CD4-positive, CD25-positive, alpha-beta regulatory T cell (primary cell): Measurements from ENCODE around the gene TSHZ3. TPM values are rescaled to one million over a fixed set of nuclear protein-coding genes. Genes with fewer than 3 reads are reported as not detected.

ENCODE experiments used
- ATAC-seq, 2 donors: fragments of 150-1000 bp; cut with Tn5 transposase; one replicate each; pipeline ENCODE4 v1.10.0; 2021; ENCODE audit warnings: low read depth in 2 of 2, moderate number of reproducible peaks in 2 of 2, moderate library complexity in 1 of 2
- DNase-seq, 3 donors: peaks; one replicate each; pipeline versions ENCODE4 v3.0.0 to v3.0.0-alpha.2; 2012 to 2022; ENCODE audit warnings: mixed read lengths in 1 of 3
- H3K27ac ChIP-seq: one replicate; pipeline ENCODE4 v1.7.0; 2013; ENCODE audit warnings: mild to moderate bottlenecking, low read length; ENCODE audit not compliant: insufficient read depth, poor library complexity, severe bottlenecking
- H3K27me3 ChIP-seq: one replicate; pipeline ENCODE4 v1.7.0; 2013; ENCODE audit warnings: low read length; ENCODE audit not compliant: control insufficient read depth, insufficient read depth
- H3K36me3 ChIP-seq: one replicate; pipeline ENCODE4 v1.7.0; 2013; ENCODE audit warnings: mild to moderate bottlenecking, low read length, moderate library complexity; ENCODE audit not compliant: control insufficient read depth, insufficient read depth
- H3K4me1 ChIP-seq: 2 replicates; pipeline ENCODE4 v1.7.0; 2013; ENCODE audit warnings: mild to moderate bottlenecking, low read length; ENCODE audit not compliant: insufficient read depth, control insufficient read depth, poor library complexity, severe bottlenecking
- H3K4me3 ChIP-seq: one replicate; pipeline ENCODE4 v1.7.0; 2013; ENCODE audit warnings: low read depth, mild to moderate bottlenecking, low read length, moderate library complexity
- H3K9me3 ChIP-seq, 2 experiments: 1 replicate in 1 of 2; 2 replicates in 1 of 2; pipeline ENCODE4 v1.7.0; 2013; ENCODE audit warnings: low read length in 2 of 2, mild to moderate bottlenecking in 1 of 2, moderate library complexity in 1 of 2; ENCODE audit not compliant: control insufficient read depth in 2 of 2
- H3K27ac Mint-ChIP-seq, 3 donors: one replicate each; pipeline ENCODE4 v1.8.0; 2020 to 2022; ENCODE audit warnings: mild to moderate bottlenecking in 3 of 3, mixed read lengths in 3 of 3, moderate library complexity in 2 of 3
- H3K27me3 Mint-ChIP-seq: one replicate; pipeline ENCODE4 v1.8.0; 2022; ENCODE audit warnings: mild to moderate bottlenecking, mixed read lengths
- H3K36me3 Mint-ChIP-seq: one replicate; pipeline ENCODE4 v1.8.0; 2020; ENCODE audit warnings: mixed read lengths
- H3K4me1 Mint-ChIP-seq, 4 donors: one replicate each; pipeline ENCODE4 v1.8.0; 2020 to 2022; ENCODE audit warnings: mixed read lengths in 4 of 4, mild to moderate bottlenecking in 1 of 4
- H3K4me3 Mint-ChIP-seq, 4 donors: one replicate each; pipeline ENCODE4 v1.8.0; 2020 to 2022; ENCODE audit warnings: mild to moderate bottlenecking in 4 of 4, mixed read lengths in 4 of 4, moderate library complexity in 3 of 4
- H3K9me3 Mint-ChIP-seq, 7 donors: one replicate each; pipeline ENCODE4 v1.8.0; 2020 to 2022; ENCODE audit warnings: mixed read lengths in 7 of 7, mild to moderate bottlenecking in 3 of 7, moderate library complexity in 2 of 7
- polyA plus RNA-seq, 4 donors: library from polyadenylated mRNA; unstranded; fragments of 300-500 nt; fragmentation: Illumina TruSeq; gene quantifications; one replicate each; pipeline ENCODE4 v1.2.3, GENCODE V29; 2021
- total RNA-seq: library from RNA; stranded (reverse); gene quantifications from one replicate; pipeline ENCODE4 v1.2.3, GENCODE V29; 2022

Gene TSHZ3
- total and polyA plus RNA-seq, 5 donors from 2014 or later, result 0.24 to 2.5 (median 0.96) TPM

DNA sequence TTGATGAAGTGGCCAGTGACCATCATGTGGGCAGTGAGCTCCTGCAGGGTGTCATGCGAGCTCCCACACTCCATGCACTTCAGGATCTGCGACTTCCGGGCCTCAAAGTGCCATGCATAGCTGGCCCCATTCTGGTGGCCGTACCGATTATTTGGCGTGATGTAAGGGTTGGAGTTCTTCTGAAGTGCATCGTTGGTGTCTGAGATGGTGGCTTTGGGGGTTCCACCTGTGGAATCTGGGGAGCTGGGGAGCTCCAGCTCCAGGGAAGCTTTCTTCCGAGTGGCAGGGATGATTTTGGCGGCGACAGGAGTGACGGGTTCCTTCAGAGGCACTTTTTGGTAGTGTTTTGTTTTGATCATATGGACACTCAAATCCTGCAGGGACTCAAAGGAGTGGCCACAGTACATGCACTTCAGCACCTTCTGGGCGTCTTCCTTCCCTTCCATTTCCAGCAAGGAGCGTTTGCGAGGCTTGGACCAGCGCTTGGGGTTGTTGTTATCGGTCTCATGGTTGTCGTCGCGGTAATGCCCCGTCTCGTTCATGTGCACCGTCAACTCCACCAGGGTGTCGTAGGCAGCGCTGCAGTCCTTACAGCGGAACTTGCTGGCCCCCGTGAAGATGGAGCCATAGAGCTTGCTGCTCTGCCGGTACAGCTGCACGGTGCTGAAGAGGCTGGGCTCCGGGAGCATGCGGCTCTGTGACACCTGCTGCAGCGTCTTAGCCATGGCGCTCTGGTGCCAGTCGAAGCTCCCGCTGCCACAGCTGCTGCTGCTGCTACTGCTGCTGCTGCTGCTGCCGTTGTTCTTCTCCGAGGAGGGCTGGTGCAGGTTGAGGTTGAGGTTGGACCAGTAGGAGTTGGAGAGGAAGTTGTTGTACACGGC is 70.4 kb downstream of the TSHZ3 start:
- no peak overlapping the region for H3K27ac ChIP-seq
- ATAC-seq, result no peak
- no peaks in the 10 kb centered on the region for H3K9me3 Mint-ChIP-seq
- H3K27me3 ChIP-seq, result no peaks in the 10 kb centered on the region
- no peaks in the 10 kb centered on the region for H3K4me1 Mint-ChIP-seq
- no peak overlapping the region for H3K4me3 ChIP-seq
- H3K4me1 ChIP-seq, result no peaks in the 10 kb centered on the region
- H3K36me3 Mint-ChIP-seq, result peaks cover 3% of the 10 kb centered on the region
- H3K4me3 Mint-ChIP-seq, result no peak overlapping the region
- no peaks in the 10 kb centered on the region for H3K36me3 ChIP-seq
- H3K27me3 Mint-ChIP-seq, result no peaks in the 10 kb centered on the region
- H3K9me3 ChIP-seq, result no peaks in the 10 kb centered on the region
- DNase-seq, result no peak
- H3K27ac Mint-ChIP-seq, result no peak overlapping the region

DNA sequence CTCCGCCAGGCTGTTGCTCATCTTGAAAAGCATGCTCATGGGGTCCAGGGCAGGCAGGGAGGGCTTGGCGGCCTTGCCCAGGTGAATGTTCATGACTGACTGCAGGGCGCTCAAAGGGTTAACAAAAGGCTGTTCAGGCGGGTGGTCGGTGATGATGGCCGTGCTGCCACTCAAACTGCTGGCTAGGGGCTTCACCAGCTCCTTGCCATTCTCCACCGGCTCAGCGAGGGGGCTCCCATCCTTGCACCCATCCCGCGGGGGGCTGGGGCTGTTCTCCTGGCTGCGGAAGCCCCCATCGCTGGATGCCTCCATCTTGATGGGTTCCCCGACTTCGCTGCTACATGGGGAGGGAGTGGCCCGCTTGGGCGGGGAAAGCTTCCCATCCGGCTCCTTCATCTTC is 71.7 kb downstream of the TSHZ3 start:
- H3K9me3 ChIP-seq, result no peaks in the 10 kb centered on the region
- H3K27ac ChIP-seq, result no peak overlapping the region
- peaks cover 3% of the 10 kb centered on the region for H3K36me3 Mint-ChIP-seq
- H3K9me3 Mint-ChIP-seq, result no peaks in the 10 kb centered on the region
- H3K4me1 Mint-ChIP-seq, result no peaks in the 10 kb centered on the region
- H3K27me3 Mint-ChIP-seq, result no peaks in the 10 kb centered on the region
- H3K27me3 ChIP-seq, result no peaks in the 10 kb centered on the region
- ATAC-seq (no peak), DNase-seq (no peak)
- no peaks in the 10 kb centered on the region for H3K36me3 ChIP-seq
- no peak overlapping the region for H3K27ac Mint-ChIP-seq
- no peak overlapping the region for H3K4me3 ChIP-seq
- no peaks in the 10 kb centered on the region for H3K4me1 ChIP-seq
- no peak overlapping the region for H3K4me3 Mint-ChIP-seq

DNA sequence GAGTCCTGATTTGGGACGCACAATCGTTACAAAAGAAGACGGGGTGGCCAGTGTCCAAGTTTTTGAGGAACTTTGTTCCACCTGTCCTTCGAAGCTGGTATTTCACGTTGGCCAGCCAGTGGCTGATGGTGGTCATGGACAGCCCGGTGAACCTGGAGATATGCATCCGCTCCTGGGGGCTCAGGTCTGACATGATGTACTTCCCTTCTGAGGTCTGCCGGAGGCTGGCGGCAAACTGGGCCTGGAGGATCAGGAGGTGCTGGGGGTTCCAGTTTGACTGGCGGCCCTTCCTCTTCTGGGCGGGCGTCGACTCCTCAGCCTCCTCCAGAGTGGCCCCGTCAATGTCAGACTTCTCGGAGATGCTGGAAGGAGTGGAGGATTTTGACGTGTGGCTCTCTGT is 72.4 kb downstream of the TSHZ3 start:
- peaks cover 3% of the 10 kb centered on the region for H3K36me3 Mint-ChIP-seq

DNA sequence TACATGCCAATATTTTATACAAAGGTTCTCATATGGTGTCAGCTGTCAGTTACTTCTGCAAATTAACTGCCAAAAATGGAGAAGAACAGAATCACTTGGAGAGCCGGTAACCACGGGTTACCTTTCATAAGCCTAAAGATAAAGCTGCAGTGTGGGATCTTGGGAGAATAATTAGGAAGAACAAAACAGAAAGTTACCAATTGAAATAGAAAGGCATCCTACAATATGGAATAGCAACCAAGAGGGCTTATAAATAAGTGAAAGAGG is 74.2 kb downstream of the TSHZ3 start:
- no peak for DNase-seq
- H3K9me3 Mint-ChIP-seq, result no peaks in the 10 kb centered on the region

More for the DNA sequence above, 72.4 kb downstream of the TSHZ3 start:
- no peak overlapping the region for H3K27ac Mint-ChIP-seq
- Histone ChIP-seq H3K27me3 (no peaks in the 10 kb centered on the region), H3K9me3 (no peaks in the 10 kb centered on the region), H3K4me1 (no peaks in the 10 kb centered on the region), H3K27ac (no peak overlapping the region), H3K4me3 (no peak overlapping the region), H3K36me3 (no peaks in the 10 kb centered on the region)
- H3K4me3 Mint-ChIP-seq, result no peak overlapping the region
- DNase-seq, result no peak
- no peaks in the 10 kb centered on the region for H3K9me3 Mint-ChIP-seq
- no peak for ATAC-seq
- no peaks in the 10 kb centered on the region for H3K27me3 Mint-ChIP-seq
- H3K4me1 Mint-ChIP-seq, result no peaks in the 10 kb centered on the region

DNA sequence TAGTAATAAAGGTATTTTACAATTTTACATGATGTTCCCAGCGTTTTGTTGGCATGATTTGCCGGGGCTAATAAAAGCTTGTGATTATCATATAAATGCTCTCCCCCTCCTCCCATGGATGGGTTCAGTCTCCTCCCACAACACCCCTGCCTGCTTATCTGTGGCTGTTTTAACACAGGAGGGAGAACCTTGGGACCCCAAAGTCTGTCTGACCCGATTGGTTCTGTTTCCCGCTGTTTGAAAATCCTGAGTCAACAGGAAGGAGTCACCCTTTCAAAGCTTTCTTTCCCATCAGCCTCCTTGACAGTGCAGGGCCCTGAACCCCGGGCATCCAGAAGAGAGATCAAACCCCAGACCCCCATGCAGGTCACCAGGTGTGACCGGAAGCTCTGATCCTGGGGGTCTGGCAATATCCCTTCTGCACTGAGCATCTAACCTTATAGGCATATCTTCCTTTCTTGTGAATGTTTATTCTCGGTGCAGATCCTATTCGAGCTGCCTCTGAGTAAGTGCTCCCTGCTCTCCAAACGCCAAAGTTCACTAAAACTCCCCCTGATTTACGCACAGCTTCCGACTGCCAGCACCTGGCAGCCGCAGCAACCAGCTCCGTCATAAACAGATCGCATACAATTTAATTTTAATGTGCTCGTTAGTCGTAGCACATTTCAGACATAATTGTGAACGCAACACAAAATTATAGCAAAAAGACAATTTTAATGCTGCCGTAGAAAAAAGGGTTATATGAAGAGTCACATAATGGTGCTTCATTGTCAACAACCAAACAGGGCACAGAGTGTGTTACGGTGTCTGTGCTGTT is 74.8 kb downstream of the TSHZ3 start:
- Histone ChIP-seq H3K9me3 (no peaks in the 10 kb centered on the region), H3K27me3 (no peaks in the 10 kb centered on the region), H3K4me3 (no peak overlapping the region), H3K36me3 (no peaks in the 10 kb centered on the region), H3K27ac (no peak overlapping the region), H3K4me1 (no peaks in the 10 kb centered on the region)
- Mint-ChIP-seq H3K4me1 (no peaks in the 10 kb centered on the region), H3K4me3 (no peak overlapping the region), H3K9me3 (no peaks in the 10 kb centered on the region), H3K36me3 (peaks cover 3% of the 10 kb centered on the region), H3K27me3 (no peaks in the 10 kb centered on the region), H3K27ac (no peak overlapping the region)
- ATAC-seq (no peak), DNase-seq (no peak)

More for the DNA sequence above, 74.2 kb downstream of the TSHZ3 start:
- H3K4me1 ChIP-seq, result no peaks in the 10 kb centered on the region
- Mint-ChIP-seq H3K4me1 (no peaks in the 10 kb centered on the region), H3K27me3 (no peaks in the 10 kb centered on the region), H3K36me3 (peaks cover 3% of the 10 kb centered on the region), H3K4me3 (no peak overlapping the region), H3K27ac (no peak overlapping the region)
- H3K27ac ChIP-seq, result no peak overlapping the region
- H3K27me3 ChIP-seq, result no peaks in the 10 kb centered on the region
- ATAC-seq, result no peak
- no peaks in the 10 kb centered on the region for H3K36me3 ChIP-seq
- H3K4me3 ChIP-seq, result no peak overlapping the region
- no peaks in the 10 kb centered on the region for H3K9me3 ChIP-seq

DNA sequence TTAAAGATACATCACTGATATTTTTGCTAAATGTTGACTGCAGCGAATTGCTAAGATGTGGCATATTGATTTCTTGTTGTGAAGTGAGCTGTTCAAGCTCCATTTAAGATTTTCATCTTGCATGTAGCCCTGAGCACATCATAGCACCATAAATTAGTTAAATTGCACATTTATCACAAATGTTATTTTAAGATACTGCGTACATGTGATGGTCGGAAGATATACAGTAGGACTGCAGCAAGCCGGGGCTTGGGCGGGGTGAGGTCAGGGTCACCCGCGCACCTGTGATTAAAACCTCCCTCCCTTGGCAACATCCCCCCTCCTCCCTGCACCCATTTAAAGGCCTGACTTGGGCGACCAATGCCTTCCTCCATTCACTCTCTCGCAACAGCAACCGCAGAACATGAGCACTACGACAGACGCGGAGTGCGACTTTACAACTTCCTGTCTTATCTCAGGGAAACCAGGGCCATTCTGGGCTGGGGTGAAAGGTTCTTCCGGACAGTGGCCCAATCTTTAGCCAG is 76.6 kb downstream of the TSHZ3 start:
- no peaks in the 10 kb centered on the region for H3K9me3 ChIP-seq
- Mint-ChIP-seq H3K27ac (no peak overlapping the region), H3K4me1 (no peaks in the 10 kb centered on the region), H3K27me3 (no peaks in the 10 kb centered on the region), H3K9me3 (no peaks in the 10 kb centered on the region), H3K36me3 (no peaks in the 10 kb centered on the region), H3K4me3 (no peak overlapping the region)
- no peak overlapping the region for H3K27ac ChIP-seq
- no peaks in the 10 kb centered on the region for H3K27me3 ChIP-seq
- no peak overlapping the region for H3K4me3 ChIP-seq
- ATAC-seq (no peak), DNase-seq (no peak)
- no peaks in the 10 kb centered on the region for H3K4me1 ChIP-seq
- no peaks in the 10 kb centered on the region for H3K36me3 ChIP-seq

DNA sequence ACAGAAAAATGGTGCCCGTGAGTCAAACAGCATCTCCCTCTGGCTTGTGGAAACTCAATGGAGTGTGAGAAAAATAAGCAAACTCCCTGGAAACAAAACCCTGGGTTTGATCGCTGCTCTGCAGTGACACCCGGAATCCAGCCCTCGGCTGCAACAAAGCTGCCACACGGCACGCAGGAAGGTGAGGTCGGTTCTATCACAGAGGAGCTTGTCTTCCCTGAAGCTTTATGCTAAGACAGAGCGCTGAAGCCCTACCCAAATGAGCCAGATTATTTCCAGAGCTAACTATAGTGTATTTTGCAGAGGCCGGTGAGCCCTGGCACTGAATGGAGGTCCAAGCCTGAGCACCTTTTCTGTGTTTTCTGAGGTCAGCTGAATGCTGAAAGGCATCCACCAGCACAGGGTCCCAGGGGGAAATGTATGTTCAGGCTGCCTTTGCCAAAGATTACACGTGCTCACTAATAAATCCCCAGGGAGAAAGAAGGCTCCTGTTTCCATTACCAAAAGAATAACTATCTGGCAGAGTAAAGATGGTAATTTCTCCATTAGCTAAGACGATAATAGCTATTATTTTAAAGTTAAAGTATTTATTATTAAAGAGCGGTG is 77.8 kb downstream of the TSHZ3 start:
- Mint-ChIP-seq H3K9me3 (no peaks in the 10 kb centered on the region), H3K27ac (no peak overlapping the region), H3K36me3 (no peaks in the 10 kb centered on the region), H3K4me3 (no peak overlapping the region), H3K4me1 (no peaks in the 10 kb centered on the region), H3K27me3 (no peaks in the 10 kb centered on the region)
- ATAC-seq (no peak), DNase-seq (no peak)
- Histone ChIP-seq H3K27ac (no peak overlapping the region), H3K36me3 (no peaks in the 10 kb centered on the region), H3K4me1 (no peaks in the 10 kb centered on the region), H3K9me3 (no peaks in the 10 kb centered on the region), H3K4me3 (no peak overlapping the region), H3K27me3 (no peaks in the 10 kb centered on the region)
